Activated T-cell treated with anti-CD3 and anti-CD28 coated beads for 48 hours (primary cell): ENCODE measurements around the gene CHURC1.
"Not testable (repeated sequence)": the region's sequence is repeated elsewhere in the genome, so short reads cannot be mapped to it uniquely, and the experiment has no call there.

ENCODE experiments used
- DNase-seq: peaks from one replicate; pipeline ENCODE4 v3.0.0-alpha.2; 2020; ENCODE audit warnings: low read depth

CHURC1 gene

DNA sequence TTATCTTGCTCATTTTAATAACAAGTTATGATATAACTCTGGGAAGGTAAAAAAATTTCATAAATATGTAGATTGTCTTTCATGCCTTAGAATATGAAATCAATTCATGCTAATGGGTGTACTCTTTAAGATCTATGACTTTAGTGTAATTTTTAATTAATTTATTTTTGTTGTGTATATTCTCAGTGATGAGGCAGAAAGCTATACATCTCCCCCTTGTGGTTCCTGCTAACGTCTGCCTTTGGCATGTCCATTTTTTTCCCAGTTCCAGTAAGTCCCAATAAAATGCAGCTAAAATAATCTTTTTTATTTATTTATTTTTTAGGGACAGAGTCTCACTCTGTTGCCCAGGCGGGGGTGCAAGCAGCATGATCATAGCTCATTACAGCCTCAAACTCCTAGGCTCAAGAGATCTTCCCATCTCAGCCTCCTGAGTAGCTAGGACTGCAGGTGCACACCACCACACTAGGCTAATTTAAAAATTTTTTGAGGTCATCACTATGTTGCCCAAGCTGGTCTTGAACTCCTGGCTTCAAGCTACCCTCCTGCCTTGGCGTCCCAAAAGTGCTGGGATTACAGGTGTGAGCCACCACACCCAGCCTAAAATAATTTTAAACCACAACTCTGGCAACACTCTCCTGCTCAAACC, 3.3 kb upstream of the CHURC1 start:
- DNase-seq, result no peak

- DNase-seq, result no peak
These were observed 2.0 kb upstream of the CHURC1 start for GRCh38 chr14:64912261-64912660.

GRCh38 chr14:64913477-64913876, 778 bp upstream of the CHURC1 start:
- DNase-seq, result not testable (repeated sequence)

DNA sequence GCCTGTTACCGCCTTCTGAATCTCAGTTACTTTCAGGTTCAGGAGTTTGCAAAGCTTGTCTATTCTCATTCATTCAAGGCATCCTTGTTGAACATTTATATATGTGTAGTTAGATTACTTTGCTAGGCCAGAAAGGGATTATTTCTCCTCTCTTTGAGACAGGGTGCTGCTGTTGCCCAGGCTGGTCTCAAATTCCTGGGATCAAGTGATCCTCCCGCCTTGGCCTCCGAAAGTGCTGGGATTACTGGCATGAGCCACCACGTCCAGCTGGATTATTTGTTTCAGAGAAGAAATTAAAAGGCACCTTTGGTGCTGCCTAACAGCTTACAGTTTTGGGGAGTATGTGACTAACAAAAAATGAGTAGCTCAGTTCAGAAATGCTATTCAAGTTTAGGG, 772 bp downstream of the CHURC1 start:
- DNase-seq, result no peak

DNA sequence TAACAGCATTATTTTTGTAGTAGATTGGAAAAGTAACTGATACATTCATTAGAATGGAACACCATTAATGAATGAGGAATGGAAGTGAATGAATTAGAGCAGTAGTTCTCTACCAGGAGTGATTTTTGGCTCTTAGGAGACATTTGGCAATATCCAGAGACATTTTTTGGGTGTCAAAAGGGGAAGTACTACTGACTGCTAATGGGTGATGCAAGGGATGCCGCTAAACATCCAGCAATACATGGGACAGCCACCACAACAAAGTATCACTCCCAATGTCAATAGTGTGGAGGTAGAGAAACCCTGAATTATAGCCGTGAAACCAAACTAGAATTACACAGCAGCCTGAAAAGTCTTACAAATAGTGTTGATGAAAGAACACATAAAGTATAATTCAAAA, 1.5 kb downstream of the CHURC1 start:
- DNase-seq, result no peak

- no peak for DNase-seq
These were observed 4.0 kb downstream of the CHURC1 start for GRCh38 chr14:64918216-64918615.

DNA sequence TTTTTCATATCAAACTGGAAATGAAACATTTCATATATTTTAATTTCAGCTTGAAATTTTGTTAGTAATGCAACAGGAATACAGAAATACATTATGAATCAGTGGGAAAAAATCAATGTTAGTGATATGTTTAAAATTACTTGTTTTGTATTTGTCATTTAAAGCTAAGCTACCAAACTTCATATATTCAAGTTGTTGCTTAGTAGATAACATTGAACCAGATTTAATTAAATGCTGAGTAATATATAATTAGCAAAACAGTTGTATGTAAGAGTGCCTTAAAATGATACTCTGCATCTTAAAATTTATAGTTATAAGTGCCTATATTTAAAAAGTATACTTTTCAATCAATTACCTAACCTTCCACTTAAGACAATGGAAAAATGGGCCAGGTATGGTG, 5.0 kb downstream of the CHURC1 start:
- no peak for DNase-seq

DNA sequence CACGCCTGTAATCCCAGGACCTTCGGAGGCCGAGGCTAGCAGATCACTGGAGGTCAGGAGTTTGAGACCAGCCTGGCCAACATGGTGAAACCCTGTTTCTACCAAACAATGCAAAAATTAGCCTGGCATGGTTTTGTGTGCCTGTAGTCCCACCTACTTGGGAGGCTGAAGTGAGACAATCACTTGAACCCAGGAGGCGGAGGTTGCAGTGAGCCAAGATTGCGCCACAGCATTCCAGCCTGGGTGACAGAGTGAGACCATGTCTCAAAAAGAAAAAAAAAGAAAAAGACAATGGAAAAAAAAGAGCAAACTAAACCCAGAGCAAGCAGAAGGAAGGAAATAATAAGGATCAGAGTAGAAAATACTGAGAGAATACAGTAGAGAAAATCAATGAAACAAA, 5.4 kb downstream of the CHURC1 start:
- no peak for DNase-seq

GRCh38 chr14:64920465-64920864, 6.2 kb downstream of the CHURC1 start:
- DNase-seq, result no peak

DNA sequence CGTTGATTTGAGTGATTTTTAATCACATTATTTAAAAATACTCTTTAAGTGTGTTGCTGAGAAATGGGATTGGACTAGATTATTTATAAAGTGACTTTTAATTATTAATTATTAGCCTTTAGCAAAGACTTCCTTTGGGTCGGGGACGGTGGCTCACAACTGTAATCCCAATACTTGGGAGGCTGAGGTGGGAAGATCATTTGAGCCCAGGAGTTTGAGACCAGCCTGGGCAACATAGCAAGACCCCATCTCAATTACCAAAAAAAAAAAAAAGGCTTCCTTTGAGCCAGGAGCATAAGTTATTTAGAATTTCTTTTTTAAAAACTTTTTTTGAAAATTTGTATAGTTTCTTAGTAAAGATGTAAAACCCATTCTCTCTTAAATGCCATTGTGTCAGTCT, 8.8 kb downstream of the CHURC1 start:
- DNase-seq, result no peak

DNA sequence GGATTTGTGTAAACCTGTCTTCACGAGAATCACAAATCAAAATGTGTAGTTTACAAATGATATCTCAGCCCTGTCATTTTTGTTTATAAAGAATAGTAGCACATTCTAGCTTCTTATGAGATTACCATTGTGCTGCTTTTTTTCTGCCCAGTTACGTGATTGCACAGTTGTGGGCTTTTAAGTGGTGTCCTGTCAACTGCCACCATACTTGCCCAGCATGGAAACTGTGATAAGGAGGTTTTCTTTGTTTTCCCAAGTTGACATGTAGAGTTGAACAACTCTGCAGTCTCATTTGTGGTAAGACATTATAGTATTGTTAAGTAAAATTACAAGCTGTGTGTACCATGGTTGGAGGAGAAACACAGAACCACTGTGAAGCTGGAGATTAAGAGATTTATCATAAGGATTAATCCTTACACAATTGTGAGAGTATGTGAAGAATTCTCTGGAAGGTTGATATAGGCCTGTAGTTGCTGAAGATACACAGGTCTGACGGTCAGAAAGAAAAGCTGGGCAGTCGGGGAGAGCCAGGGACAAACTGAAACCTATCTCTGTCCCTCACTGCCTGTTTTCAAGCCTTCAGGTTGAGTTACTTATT, 12.2 kb downstream of the CHURC1 start:
- no peak for DNase-seq

- no peak for DNase-seq
These were observed 12.8 kb downstream of the CHURC1 start for GRCh38 chr14:64927031-64927430.

DNA sequence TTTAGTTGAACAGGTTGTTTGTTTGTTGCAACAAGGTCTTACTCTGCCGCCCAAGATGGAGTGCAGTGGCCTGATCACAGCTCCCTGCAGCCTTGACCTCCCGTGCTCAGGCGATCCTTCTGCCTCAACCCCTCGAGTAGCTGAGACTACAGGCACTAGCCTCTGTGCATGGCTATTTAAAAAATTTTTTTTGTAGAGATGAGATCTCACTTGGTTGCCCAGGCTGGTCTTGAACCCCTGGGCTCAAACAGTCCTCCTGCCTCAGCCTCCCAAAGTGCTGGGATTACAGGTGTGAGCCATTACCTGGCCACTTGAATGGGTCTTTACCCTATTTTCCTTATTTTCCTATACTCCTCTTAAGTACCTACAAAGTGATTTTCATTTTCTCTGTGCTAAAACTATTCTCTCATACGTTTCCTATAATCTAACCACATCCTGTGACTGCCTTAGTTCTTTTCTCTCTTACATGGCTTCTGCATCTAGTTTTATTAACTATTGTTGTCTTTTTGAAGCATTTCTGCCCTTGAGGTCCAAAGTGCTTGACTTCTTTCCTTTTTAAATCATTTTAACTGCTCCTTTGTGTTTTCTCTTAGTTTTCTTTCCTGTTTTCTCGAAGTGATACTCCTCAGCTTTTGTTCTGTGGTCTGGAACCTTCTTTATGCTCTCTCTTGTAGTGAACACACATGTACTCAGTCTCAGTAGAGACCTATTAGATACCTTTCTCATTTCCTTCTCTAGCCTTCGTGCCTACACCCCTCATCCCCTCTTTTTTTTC, 14.2 kb downstream of the CHURC1 start:
- no peak for DNase-seq

- DNase-seq, result no peak
These were observed 14.7 kb downstream of the CHURC1 start for GRCh38 chr14:64929014-64929359.

DNA sequence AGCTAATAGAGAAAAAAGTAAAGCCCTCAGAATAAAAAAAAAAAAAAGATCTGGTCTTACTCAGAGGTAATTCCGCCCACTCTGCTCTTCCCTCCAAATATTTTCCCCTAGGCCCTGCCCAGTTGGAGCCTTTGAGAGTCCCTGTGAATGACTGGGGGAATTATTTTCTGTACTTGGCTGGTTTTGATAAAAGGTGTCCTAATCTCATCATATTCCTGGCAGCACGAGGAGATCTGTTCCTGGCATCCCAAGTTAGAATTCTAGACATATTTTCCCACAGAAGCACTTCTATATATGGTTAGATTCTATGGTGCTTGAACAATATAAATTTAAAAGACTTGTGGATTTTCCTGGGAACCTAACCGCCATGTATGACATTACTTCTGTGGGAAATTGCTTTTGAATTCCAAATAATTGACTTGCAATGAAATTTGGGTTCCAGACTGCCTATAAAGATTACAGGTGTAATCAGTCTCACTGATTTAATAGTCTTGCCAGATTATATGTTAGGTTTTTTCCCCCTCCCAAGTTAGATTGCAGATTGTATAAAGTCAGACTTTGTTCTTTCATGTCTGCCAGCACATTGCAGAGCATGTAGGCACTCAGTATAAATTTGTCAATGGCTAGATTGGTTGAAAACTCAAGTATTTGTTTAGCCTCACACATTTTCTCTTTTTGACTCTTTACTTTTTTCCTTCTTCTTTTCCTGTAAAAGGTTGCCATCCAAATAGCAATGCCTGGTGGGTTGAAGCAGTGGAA, 16.0 kb downstream of the CHURC1 start:
- DNase-seq, result no peak

GRCh38 chr14:64931123-64931522, 16.9 kb downstream of the CHURC1 start:
- no peak for DNase-seq

DNA sequence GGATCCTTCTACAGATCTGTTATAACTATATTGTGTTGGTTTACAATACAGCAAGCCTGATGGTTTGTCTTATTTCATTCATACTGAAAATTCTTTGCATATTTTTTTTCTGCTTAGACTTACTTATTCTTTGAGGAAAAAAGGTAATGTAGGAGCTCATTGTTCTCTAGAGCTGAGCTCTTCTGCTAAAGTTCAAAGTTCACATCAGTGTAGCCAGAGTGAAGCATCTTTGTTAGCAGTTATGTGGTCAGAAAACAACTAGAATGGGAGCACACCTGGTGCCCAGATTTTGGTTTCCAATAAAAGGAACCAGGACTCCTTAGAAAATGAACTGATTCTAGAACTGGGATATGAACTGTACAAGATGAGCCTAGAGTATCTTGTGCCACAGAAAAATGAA, 18.0 kb downstream of the CHURC1 start:
- no peak for DNase-seq

DNA sequence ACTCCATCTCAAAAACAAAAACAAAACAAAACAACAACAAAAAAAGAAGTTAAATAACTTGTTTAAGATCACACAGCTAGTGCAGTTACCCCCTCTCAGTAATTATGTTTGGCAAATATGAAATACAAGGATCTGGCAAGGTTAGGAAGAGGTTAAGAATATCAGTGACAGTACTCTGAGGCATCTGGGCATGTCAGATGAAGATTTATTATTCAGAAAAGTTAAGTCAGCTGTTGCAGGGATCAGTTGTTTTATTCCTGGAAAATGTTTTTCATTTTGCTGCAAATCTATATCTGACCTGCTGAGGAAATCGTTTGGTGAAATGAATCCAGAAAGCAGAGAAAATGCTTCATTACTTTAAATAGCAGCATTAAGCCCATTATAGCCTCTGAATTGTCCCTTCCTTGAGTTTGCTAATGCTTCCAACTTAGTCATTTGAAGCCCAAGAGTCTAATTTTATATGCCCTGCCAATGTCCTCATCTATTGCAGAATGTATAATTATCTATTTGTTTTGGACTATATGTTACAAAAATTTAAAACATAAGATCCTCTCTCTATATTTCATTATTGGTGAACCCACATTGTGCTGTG, 20.2 kb downstream of the CHURC1 start:
- no peak for DNase-seq

DNA sequence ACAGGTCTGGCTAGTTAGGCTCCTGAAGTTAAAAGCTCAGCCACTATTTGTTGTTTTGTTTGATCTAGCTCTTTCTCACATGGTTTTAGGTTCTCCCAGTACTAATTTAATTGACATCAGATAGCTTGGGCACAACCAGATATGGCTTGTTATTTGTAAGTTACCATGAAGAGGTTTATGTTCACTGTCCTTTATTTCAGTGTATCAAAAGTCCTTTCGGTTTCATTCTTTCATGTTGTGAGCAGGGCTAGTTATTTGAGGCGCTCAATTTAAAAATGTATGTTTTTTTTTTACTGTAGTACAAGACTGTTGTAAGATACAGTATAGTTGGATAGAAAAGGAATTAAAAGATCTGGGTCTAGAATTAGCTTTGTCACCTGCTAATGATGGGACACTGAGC, 21.3 kb downstream of the CHURC1 start:
- DNase-seq, result no peak

DNA sequence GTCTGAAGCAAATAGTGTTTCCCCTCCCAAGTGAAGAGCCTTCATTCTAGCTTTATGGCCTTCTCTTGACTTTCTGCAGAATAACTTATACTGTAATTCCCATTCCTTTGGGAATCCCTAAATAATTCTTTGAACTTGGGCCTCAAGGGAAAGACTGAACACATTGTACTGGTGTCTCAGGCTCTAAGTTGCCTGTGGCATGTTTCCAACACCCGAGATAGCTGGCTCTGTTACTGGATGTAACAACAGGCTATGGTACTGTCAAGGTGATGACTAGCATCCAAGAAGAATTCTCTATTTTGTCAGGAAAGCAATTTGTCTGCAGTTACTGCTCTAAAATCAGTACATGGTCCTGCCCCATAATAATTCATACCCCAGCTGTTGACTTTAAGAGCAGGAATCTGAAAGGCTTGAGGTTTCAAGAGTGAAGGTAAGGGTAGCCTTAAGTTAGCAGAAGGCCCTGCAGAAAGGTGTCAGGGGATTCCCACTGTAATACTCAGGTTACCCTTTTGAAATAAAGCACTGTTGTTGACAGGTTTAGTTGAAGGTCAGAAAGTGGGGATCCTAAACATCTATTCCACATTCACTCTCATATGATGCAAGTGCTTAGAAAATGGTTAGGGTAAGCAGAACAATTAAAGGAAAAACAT, 23.0 kb downstream of the CHURC1 start:
- DNase-seq, result no peak

- no peak for DNase-seq
These were observed 23.6 kb downstream of the CHURC1 start for GRCh38 chr14:64937821-64938193.
